GM19023 (cell line): ENCODE data around the gene NECAB3.
A peak's percentile ranks its signal among the peaks of the same experiment; 100 is the strongest.
"Not testable (repeated sequence)": the region's sequence is repeated elsewhere in the genome, so short reads cannot be mapped to it uniquely, and the experiment has no call there.

Experiments used
- ATAC-seq: cut with Tn5 transposase; IDR thresholded peaks from one replicate; pipeline ENCODE4 v1.9.1; 2021; ENCODE audit warnings: mild to moderate bottlenecking, moderate library complexity; ENCODE audit not compliant: unreplicated experiment

NECAB3 gene

GRCh38 chr20:33653218-33653899, 20.9 kb downstream of the NECAB3 start:
- no peak for ATAC-seq

- no peak for ATAC-seq
These were observed 22.6 kb downstream of the NECAB3 start for GRCh38 chr20:33651562-33652048.

- ATAC-seq = no peak
These were observed 23.3 kb downstream of the NECAB3 start for GRCh38 chr20:33650753-33651561.

GRCh38 chr20:33650111-33650752, 24.0 kb downstream of the NECAB3 start:
- no peak for ATAC-seq

GRCh38 chr20:33649201-33649681, 25.0 kb downstream of the NECAB3 start:
- ATAC-seq = no peak

GRCh38 chr20:33648396-33649004, 25.7 kb downstream of the NECAB3 start:
- no peak for ATAC-seq

GRCh38 chr20:33647603-33648395, 26.4 kb downstream of the NECAB3 start:
- ATAC-seq = peak; percentile 71

- not testable (repeated sequence) for ATAC-seq
These were observed 27.1 kb downstream of the NECAB3 start for GRCh38 chr20:33646959-33647602.

- ATAC-seq = no peak
These were observed 28.0 kb downstream of the NECAB3 start for GRCh38 chr20:33646191-33646590.

- no peak for ATAC-seq
These were observed 28.8 kb downstream of the NECAB3 start for GRCh38 chr20:33645396-33645795.

- no peak for ATAC-seq
These were observed 29.2 kb downstream of the NECAB3 start for GRCh38 chr20:33645072-33645358.

- no peak for ATAC-seq
These were observed 29.7 kb downstream of the NECAB3 start for GRCh38 chr20:33644313-33645071.

GRCh38 chr20:33640287-33640686, 33.9 kb downstream of the NECAB3 start:
- no peak for ATAC-seq

- ATAC-seq = no peak
These were observed 37.5 kb downstream of the NECAB3 start for GRCh38 chr20:33636776-33637175.

- ATAC-seq = no peak
These were observed 38.9 kb downstream of the NECAB3 start for GRCh38 chr20:33635341-33635740.

- ATAC-seq = not testable (repeated sequence)
These were observed 42.3 kb downstream of the NECAB3 start for GRCh38 chr20:33631910-33632309.

- no peak for ATAC-seq
These were observed 43.7 kb downstream of the NECAB3 start for GRCh38 chr20:33630507-33630906.

- ATAC-seq = no peak
These were observed 44.2 kb downstream of the NECAB3 start for GRCh38 chr20:33629979-33630378.

GRCh38 chr20:33629533-33629932, 44.7 kb downstream of the NECAB3 start:
- no peak for ATAC-seq
